ENCODE measurements around the gene BLVRA.

DNA sequence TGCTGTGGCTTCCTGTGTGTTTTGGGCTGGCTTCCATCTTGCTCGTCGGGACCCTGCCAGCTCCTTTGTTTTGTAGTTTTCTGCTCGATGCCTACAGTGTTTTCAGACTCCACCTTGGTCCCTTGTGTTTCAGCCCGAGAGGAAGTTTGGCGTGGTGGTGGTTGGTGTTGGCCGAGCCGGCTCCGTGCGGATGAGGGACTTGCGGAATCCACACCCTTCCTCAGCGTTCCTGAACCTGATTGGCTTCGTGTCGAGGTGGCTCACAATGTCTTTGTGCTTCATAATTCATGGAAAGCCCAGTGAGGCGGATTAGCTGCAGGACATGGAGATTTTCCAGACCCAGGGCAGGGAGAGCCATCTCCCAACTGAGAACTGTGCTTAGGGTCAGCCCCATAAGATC, 29.3 kb downstream of the BLVRA start:
- TF ChIP-seq REST (IDR thresholded peaks at IDR 0.05; ENCODE audit: low read depth) (no peak), EZH2phosphoT487 (IDR thresholded peaks at IDR 0.05; ENCODE audit: borderline replicate concordance) (no peak), POLR2AphosphoS5 (IDR thresholded peaks at IDR 0.05; ENCODE audit: low read depth, low read length) (no peak), EZH2 (IDR thresholded peaks at IDR 0.05) (no peak), POLR2A (IDR thresholded peaks at IDR 0.05; ENCODE audit: borderline replicate concordance, extremely low read depth, insufficient read depth, insufficient read length) (no peak), SRF (IDR thresholded peaks at IDR 0.05; ENCODE audit: low read depth) (no peak), MAX (IDR thresholded peaks at IDR 0.05) (no peak), FOSL1 (IDR thresholded peaks at IDR 0.05; ENCODE audit: low read depth) (no peak), ELF1 (IDR thresholded peaks at IDR 0.05; ENCODE audit: borderline replicate concordance, low read depth) (no peak), RAD21 (IDR thresholded peaks at IDR 0.05; ENCODE audit: low read depth) (no peak), JUND (IDR thresholded peaks at IDR 0.05) (no peak)
- TF ChIP-seq, protein P1, sequence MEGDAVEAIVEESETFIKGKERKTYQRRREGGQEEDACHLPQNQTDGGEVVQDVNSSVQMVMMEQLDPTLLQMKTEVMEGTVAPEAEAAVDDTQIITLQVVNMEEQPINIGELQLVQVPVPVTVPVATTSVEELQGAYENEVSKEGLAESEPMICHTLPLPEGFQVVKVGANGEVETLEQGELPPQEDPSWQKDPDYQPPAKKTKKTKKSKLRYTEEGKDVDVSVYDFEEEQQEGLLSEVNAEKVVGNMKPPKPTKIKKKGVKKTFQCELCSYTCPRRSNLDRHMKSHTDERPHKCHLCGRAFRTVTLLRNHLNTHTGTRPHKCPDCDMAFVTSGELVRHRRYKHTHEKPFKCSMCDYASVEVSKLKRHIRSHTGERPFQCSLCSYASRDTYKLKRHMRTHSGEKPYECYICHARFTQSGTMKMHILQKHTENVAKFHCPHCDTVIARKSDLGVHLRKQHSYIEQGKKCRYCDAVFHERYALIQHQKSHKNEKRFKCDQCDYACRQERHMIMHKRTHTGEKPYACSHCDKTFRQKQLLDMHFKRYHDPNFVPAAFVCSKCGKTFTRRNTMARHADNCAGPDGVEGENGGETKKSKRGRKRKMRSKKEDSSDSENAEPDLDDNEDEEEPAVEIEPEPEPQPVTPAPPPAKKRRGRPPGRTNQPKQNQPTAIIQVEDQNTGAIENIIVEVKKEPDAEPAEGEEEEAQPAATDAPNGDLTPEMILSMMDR (IDR thresholded peaks at IDR 0.05 in 2 of 3, conservative IDR thresholded peaks at IDR 0.05 in 1 of 3; ENCODE audit: borderline replicate concordance in 1 of 3, insufficient read depth in 1 of 3, low read depth in 2 of 3, low read length in 2 of 3): no peak

Data from HCT116 (cell line).